Parathyroid adenoma (tissue), 2 donors: ENCODE results near the gene CYP46A1.

Experiments used
- H2AFZ ChIP-seq: fragments of 300-600 bp; sonication (generic); one replicate; pipeline ENCODE4 v1.7.0; 2017; ENCODE audit warnings: antibody characterized with exemption, mild to moderate bottlenecking
- H3K27ac ChIP-seq: fragments of 300-600 bp; sonication (generic); one replicate; pipeline ENCODE4 v1.7.0; 2017
- H3K27me3 ChIP-seq: fragments of 300-600 bp; sonication (generic); one replicate; pipeline ENCODE4 v1.7.0; 2017; ENCODE audit warnings: low read length; ENCODE audit not compliant: control insufficient read depth, insufficient read depth
- H3K36me3 ChIP-seq: fragments of 300-600 bp; sonication (generic); one replicate; pipeline ENCODE4 v1.7.0; 2017; ENCODE audit warnings: low read length; ENCODE audit not compliant: control insufficient read depth, insufficient read depth
- H3K4me1 ChIP-seq: fragments of 300-600 bp; sonication (generic); one replicate; pipeline ENCODE4 v1.7.0; 2017; ENCODE audit warnings: control low read depth
- H3K4me2 ChIP-seq: fragments of 300-600 bp; sonication (generic); one replicate; pipeline ENCODE4 v1.7.0; 2017; ENCODE audit warnings: low read length
- H3K4me3 ChIP-seq: fragments of 300-600 bp; sonication (generic); one replicate; pipeline ENCODE4 v1.7.0; 2017; ENCODE audit warnings: low read depth, low read length
- H3K79me2 ChIP-seq: fragments of 300-600 bp; sonication (generic); one replicate; pipeline ENCODE4 v1.7.0; 2017; ENCODE audit warnings: control low read depth
- H3K9ac ChIP-seq: fragments of 300-600 bp; sonication (generic); one replicate; pipeline ENCODE4 v1.7.0; 2017; ENCODE audit warnings: mild to moderate bottlenecking
- H3K9me3 ChIP-seq: fragments of 300-600 bp; sonication (generic); one replicate; pipeline ENCODE4 v1.7.0; 2017; ENCODE audit warnings: low read length; ENCODE audit not compliant: control insufficient read depth
- TF ChIP-seq, protein P1 (sequence below): fragments of 300-600 bp; sonication (generic); IDR thresholded peaks from one replicate; pipeline ENCODE4 v1.7.0; 2017; ENCODE audit warnings: antibody characterized with exemption, mild to moderate bottlenecking
- donor health status: primary hyperparathyroidism.

CYP46A1 gene

DNA sequence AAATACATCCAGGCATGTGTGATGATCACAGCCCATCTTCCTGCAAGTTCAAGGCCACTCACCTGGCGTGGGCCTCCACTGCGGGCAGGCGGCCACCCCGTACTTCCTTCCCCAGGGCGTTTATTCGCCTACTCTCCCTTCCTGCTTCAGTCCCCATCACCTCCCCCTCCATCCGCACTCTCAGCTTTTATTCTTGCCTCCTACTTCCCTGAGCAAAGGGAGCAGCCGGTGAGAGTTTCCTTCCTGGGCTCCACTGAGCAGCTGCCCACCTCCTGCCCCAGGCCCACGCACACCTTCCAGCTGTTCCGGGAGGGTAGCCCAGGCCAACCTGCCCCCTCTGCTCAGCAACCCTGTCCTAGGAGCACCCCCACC is 4.1 kb downstream of the CYP46A1 start:
- H3K36me3 ChIP-seq = no peaks in the 10 kb centered on the region

DNA sequence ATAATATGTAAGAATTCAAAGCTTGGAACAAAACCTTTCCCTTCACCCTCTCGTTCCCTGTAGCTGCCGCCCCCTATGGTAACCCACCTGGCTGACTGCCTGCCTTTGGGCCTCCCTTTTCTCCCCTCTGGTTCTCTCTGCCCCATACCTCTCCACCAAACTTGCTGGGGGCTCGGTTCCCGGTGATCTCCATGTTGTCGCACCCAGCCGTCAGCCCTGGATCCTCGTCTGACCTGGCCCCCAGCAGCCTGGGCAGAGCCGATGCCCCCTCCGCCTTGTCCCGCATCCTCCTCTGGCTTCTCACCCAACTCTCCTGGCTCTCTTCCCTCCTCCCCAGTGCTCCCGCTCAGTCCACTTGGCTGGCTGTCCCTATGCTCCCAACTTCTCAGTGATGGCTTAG is 4.5 kb downstream of the CYP46A1 start:
- no peaks in the 10 kb centered on the region for H3K36me3 ChIP-seq
- no peaks in the 10 kb centered on the region for H3K27me3 ChIP-seq
- no peak overlapping the region for H3K4me2 ChIP-seq
- no peak overlapping the region for H3K4me3 ChIP-seq
- H3K79me2 ChIP-seq = peaks cover 5% of the 10 kb centered on the region
- TF ChIP-seq, protein P1, sequence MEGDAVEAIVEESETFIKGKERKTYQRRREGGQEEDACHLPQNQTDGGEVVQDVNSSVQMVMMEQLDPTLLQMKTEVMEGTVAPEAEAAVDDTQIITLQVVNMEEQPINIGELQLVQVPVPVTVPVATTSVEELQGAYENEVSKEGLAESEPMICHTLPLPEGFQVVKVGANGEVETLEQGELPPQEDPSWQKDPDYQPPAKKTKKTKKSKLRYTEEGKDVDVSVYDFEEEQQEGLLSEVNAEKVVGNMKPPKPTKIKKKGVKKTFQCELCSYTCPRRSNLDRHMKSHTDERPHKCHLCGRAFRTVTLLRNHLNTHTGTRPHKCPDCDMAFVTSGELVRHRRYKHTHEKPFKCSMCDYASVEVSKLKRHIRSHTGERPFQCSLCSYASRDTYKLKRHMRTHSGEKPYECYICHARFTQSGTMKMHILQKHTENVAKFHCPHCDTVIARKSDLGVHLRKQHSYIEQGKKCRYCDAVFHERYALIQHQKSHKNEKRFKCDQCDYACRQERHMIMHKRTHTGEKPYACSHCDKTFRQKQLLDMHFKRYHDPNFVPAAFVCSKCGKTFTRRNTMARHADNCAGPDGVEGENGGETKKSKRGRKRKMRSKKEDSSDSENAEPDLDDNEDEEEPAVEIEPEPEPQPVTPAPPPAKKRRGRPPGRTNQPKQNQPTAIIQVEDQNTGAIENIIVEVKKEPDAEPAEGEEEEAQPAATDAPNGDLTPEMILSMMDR = no peak
- no peak overlapping the region for H2AFZ ChIP-seq
- no peaks in the 10 kb centered on the region for H3K9me3 ChIP-seq
- H3K9ac ChIP-seq = no peak overlapping the region
- no peak overlapping the region for H3K27ac ChIP-seq
- no peaks in the 10 kb centered on the region for H3K4me1 ChIP-seq

More for the DNA sequence above, 4.1 kb downstream of the CYP46A1 start:
- Histone ChIP-seq H3K9me3 (no peaks in the 10 kb centered on the region), H2AFZ (no peak overlapping the region), H3K4me3 (no peak overlapping the region), H3K4me2 (no peak overlapping the region), H3K9ac (no peak overlapping the region), H3K27me3 (no peaks in the 10 kb centered on the region), H3K4me1 (no peaks in the 10 kb centered on the region), H3K79me2 (peaks cover 5% of the 10 kb centered on the region), H3K27ac (no peak overlapping the region)
- TF ChIP-seq, protein P1 = no peak

DNA sequence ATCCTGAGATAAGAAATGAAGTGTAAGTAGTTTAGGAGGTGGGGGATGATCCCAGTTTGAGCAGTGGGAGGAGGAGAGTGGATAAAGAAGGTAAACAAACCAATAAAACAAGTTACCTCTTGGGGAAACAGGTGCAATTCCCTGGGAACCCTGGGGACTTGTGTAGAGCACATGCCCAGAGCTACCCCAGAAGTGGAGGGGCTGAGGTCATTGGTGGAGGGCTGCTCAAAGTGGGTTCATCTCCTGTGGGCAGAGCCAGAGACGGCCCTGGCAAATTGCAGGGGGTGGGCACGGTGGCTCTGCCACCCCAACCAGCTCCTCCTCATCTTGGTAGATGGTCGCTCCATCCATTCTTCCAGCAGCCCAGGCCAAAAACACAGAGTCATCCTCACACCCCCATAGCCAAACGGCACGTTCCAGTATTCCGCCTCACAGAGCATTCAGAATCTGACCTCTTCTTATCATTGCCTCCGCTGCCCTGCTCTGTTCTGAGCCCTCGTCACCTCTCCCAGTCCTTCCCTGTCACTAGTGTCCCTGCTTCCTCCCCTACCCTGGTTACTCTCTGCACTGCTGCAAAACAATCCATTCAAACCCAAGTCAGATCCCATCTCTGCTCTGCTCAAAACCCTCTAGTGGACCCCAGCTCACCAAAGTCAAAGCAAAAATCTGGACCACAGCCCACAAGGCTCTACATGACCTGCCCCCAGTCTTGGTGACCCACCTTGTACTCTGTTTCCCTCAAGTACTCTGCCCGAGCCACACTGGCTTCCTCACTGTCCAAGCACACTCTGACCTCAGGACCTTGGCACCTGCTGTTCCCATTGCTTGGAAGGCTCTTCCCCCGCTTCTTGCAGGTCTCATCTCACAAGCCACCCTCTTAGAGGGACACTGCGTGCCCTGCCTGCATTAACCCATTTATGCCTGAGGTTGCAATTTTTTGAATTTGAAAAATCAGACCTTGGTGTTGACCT is 5.5 kb downstream of the CYP46A1 start:
- Histone ChIP-seq H3K9ac (no peak overlapping the region), H3K79me2 (peaks cover 5% of the 10 kb centered on the region), H3K4me3 (no peak overlapping the region), H3K36me3 (no peaks in the 10 kb centered on the region), H2AFZ (no peak overlapping the region), H3K9me3 (no peaks in the 10 kb centered on the region), H3K4me1 (no peaks in the 10 kb centered on the region), H3K27ac (no peak overlapping the region), H3K27me3 (no peaks in the 10 kb centered on the region), H3K4me2 (no peak overlapping the region)
- TF ChIP-seq, protein P1 = no peak

DNA sequence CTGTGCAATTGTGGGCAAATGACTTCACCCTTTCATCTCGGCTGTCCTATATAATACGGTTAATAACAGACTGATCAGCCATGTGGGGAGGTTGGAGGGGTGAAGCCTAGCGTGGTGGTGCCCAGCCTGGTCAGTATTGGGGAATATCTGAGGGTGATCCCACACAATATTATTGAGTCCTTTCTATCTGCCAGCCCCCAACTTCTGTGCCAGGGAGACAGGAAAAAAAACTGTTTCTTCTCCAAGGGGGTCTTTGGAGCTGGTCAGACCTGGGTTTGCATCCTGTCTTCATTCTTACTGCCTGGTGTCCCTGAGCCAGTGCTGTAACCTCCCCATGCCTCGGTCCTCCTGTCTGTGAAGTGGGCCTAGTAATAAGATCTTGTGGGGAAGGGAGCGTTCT is 6.5 kb downstream of the CYP46A1 start:
- Histone ChIP-seq H3K9me3 (no peaks in the 10 kb centered on the region), H3K27ac (no peak overlapping the region), H2AFZ (no peak overlapping the region), H3K9ac (no peak overlapping the region), H3K79me2 (peaks cover 5% of the 10 kb centered on the region), H3K27me3 (no peaks in the 10 kb centered on the region), H3K36me3 (no peaks in the 10 kb centered on the region), H3K4me2 (no peak overlapping the region), H3K4me1 (no peaks in the 10 kb centered on the region), H3K4me3 (no peak overlapping the region)
- TF ChIP-seq, protein P1 = no peak
